ENCODE measurements around the gene ING5.
A peak's percentile ranks its signal among the peaks of the same experiment; 100 is the strongest.

ING5 gene

DNA sequence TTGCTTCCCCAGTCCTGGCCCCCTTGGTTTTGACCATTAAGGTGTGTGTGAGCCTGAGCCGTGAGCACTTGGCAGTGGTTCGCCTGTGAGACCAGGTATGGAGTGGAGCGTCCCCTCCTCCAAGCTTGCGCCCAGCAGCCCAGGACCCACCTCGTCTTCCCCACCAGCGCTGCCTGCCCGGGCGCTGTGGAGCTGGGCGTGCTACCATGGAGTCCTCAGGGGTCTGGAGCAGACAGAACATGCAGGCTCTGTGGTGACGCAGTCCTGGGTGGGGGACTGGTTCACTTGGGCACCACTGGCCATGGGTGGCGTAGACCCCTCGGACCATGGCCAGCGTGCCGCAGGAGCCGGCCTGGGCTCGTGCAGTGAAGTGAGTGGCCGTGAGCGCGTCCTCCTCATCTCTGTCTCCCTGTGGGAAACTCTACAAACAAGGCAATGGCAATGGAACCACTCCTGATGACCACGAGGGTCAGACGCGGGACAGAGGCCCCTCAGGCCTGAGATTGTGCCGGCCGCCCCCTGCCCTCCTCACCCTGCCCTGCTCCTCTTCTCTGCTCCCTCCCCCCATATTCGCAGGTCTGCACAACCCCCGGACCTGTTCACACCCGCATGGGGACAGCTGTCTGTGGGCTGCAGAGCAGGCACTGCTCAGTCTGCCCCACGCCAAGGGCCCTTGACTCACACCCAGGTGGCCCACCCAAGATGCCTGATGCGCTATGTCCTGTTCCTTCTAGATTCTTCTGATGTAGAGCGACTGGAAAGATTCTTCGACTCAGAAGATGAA, 30.2 kb upstream of the ING5 start:
- intact Hi-C loops (cut with DNase I) = no loop called here
- peak in 2 of 10 donors; percentile 62 for DNase-seq

DNA sequence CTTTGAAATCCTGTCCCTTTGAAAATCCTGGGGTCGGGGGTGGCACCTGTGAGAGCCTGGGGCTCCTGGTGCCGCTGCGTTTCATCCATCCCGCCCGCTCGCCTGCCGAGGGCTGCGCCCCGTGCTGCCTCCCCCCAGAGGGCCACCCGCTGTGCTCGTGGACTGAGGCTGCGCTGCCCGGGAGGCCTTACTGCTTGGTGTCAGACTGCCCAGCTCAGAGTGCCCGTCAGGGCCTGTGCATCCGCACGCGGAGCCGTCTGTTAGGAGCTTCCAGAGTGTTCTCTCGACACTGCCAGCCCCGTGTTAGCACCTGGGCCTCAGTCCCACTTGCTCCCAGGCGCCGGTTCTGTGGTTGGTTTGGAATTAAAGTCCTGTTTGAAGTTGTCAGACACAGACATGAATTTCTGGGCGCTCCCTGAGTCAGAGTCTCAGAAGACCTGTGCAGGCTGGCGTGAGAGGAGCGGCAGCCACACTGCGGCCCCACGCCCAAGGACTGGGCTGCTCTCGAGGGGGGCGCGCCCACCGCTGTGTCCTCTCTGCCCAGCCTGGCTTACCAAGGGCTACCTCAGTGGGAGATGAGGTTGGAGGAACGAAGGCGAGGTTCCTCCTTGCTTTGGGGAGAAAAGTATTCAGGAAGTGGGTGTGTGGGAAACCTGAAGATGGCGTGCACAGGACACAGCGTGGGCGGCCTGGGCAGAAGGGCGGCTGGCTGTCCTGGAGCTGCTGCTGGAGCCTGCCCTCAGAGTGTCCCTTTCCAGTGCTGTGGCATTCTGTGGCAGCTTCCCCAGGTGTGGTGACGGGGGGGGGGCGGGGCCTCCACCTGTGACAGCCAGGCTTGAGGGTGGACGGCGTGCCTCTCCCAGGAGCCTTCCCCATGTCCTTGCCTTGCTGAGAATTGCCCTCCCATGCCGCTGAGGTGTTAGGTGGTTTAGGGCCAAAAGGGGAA, 29.3 kb upstream of the ING5 start:
- peak in 2 of 10 donors; percentile 57 to 78 for DNase-seq
- intact Hi-C loops (cut with DNase I) = no loop called here

DNA sequence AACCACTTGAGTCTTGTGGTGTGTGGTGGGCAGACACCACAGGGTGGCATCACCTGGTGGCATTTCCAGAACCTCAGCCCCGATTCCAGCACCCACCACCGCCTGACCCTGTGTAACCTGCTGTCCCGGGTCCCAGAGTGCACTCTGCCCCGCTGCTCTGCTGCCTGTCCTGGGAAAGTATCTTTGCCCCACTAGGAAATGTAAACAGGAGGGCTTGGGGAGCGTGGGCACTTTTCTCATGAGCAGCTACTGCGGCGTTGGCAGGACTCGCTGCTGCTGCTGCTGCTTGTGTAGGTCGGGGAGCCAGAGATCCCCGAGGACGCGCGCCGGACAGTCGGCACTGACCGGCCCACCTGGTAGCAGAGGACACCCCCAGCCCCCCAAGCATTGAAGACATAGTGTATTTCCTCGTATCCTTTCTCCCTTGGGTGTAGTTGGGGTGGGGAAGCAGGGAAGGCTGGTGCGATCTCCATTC, 28.6 kb upstream of the ING5 start:
- peak in 2 of 10 donors; percentile 37 to 73 for DNase-seq
- intact Hi-C loops (cut with DNase I) = no loop called here

DNA sequence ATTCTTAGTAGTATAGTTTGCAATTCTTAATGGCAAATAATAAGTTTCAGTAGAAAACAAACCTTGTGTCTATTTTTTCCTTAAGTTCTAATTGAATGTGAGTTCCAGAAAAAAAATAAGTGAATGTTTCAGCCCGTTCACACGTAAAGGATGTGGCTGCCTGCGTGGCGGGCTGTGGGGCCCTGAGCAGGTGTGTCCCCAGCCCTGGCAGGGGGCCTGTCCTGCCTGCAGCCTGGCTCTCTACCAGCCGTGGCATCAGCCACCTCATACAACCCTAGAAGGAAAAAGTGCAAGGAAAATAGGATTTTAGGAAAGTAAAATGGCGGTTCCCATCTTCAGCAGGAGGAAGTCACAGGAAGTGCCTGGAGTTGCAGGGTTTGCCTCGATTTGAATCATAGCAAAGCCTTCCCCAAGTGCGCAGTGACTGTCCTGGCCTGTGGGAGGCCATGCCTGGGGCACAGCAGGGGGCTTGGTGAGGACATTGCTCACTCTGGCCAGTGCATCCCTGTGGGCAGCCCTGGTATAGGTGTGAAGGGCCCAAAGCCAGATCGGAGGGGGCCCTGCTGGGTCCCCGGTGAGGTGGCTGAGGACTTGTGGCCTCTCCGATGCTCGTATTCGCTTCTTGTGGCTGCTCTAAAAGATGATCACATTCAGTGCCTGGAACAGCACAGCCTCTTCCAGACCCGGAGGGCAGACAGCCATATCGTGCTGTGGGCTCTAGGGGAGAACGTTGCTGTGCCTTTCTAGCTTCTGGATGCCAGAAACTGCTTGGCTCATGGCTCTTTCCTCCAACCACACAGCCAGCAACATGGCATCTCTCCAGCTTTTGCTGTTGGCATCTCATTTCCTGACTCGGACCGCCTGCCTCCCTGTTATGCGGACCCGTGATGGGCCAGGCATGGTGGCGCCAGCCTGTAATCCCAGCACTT, 27.8 kb upstream of the ING5 start:
- peak in 5 of 10 donors; percentile 36 to 85 (median 48) for DNase-seq
- intact Hi-C loops (cut with DNase I) = no loop called here

DNA sequence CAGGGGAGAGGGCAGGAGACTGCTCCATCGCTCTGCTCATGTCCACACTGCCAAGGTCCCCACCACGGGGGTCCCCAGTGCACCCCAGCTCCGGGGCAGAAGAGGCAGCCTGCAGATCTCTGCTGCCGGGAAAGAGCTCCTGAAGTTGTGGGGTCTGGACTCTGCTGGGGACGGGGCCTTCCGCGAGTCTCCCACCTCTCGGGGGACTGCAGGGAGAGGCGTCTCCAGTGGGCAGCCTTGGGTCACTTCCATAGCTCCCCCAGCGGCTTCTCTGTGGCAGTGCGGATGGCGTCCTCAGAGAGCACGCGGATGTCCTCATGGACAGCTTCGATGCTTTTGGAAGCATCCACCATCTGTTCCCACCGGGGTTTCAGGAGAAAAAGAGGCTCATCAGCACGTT, 26.0 kb upstream of the ING5 start:
- peak in 2 of 10 donors; percentile 21 to 52 for DNase-seq
- intact Hi-C loops (cut with DNase I) = no loop called here

DNA sequence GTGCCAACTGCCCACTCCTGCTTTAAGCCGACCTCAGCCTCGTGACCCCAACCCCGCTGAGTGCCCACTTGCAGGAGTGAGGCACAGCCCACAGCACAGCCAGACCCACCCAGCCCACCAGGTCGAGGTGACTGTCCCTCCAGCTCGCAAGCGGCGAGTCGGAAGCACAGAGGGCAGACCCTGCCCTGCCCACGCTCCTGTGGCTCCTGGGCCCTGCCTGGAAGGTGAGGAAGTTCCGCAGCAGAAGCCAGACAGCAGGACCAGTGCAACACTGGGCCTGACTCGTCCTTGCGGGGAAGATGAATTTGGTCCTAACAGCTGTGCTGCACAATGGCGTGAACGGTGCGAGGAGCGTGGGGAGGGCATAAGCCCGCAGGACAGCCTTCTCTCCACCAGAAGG, 25.2 kb upstream of the ING5 start:
- intact Hi-C loops (cut with DNase I) = no loop called here
- peak in 1 of 10 donors; percentile 71 for DNase-seq

DNA sequence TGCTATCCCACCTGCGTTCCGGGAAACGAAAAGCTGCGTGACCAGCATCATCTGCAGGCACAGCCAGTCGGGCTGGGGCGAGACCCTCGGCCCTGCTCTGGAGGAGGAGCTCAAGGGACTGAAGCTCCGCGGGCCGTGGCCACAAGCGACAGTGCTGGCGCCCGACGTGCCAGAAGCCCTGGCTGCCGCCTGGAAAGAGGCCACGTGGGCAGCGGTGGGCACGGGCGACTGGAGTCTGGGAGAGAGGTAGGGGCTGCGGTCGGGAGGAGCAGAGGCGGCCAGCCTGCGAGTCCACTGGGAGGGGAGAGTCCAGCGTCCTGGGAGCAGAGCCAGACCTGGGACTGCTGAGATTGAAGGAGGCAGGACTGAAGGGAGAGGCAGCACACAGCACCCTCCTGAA, 24.4 kb upstream of the ING5 start:
- intact Hi-C loops (cut with DNase I) = no loop called here
- peak in 2 of 10 donors; percentile 41 to 66 for DNase-seq

DNA sequence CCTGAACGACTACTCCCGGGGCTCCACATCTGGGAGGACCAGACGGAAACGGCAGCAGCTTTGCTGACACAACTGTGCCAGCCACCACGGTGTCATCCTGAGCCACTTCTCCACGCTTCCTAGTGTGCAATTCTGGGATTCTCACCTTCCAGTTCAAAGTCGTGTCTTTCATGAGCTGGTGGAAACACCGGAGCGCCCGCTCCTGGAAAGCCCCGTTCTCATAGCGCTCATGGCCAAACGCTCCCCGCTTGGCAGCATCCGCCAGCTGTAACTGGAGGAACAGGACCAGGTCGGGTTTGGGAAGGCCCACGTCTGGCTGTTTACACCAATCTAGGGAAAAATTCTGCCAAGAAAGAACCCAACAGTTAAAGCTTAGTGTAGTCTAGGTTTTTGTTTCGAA, 23.5 kb upstream of the ING5 start:
- intact Hi-C loops (cut with DNase I) = no loop called here
- DNase-seq = peak in 2 of 10 donors; percentile 38 to 40

DNA sequence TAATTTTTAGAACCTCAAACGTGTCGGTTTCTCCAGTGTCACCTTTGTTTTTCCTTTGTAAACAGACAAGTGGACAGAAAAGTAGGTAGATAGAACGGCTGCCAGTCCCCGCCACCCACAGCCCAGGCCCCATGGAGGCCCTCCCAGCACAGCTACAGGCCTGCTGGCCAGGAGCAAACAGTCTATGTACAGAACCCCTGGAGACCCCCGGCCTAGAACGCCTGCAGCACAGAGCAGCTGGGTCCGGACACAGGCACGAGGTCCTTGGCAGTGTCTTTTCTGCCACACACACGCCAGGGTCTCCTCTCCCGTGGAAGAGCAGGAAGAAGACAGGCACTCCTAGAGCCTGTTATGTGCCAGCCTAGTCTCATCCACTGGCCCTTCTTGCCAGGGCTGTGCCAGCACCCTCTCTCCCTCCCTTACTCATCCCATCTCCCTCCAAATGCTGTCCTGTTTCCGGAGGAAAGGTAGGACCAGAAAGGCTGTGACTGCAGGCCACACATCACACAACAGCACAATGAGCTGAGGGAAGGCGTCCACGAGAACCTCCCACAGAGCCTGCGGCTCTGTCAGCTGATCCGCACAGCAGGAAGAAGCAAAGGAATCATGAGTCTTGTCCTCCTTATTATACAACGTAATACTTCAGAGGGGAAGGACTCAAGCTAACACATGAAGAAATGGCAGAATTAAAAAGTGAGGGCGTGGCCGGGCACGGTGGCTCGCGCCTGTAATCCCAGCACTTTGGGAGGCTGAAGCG, 22.9 kb upstream of the ING5 start:
- intact Hi-C loops (cut with DNase I) = no loop called here
- no peak for DNase-seq

DNA sequence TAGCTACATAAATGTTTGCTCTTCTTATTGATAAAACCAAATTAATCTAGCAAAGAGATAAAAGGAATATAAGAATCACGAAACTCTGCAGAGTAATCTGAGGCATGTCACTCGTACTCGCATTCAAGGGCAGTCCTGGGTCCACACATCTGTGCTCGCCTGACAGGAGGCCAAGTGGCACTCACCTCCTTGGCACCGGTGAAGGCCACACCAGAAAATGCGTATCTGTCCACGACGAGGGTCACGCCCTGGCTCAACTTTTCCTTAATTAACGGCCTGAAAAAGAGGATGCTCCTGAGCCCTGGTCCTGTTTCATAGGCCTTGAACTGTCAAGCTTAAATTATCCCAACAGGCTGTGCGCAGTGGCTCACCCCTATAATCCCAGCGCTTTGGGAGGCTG, 21.8 kb upstream of the ING5 start:
- DNase-seq = no peak
- intact Hi-C loops (cut with DNase I) = no loop called here

DNA sequence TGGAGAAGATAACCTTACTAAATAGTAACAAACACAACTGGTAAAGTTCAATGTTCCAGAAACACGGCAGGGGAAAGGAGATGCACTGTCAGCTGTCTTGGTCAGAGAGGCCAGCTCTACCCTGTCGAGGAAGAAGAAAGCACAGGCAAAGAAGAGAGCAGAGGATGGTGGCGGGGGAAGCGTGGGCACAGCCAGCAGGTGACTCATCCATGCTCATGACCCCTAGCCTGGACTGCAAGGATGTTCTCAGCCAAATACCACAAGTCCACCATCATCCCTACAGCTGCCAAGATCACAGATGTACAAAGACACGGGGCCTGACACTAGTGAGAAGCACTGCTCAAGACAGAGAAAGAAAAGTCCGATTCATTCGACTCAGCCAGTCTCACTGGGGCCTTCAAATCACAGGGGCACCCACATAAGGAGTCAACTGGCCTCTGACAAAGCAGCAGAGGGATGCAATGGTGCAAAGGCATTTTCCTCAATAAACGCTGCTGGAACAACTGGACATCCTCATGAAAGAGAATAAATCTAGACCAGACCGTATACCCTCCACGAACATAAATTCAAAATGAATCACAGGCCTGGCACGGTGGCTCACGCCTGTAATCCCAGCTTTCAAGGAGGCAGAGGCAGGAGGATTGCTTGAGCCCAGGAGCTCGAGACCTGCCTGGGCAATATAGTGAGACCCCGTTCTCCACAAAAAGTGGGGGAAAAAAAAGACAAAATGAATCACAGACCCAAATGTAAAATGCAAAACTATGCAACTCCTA, 20.8 kb upstream of the ING5 start:
- DNase-seq = no peak
- intact Hi-C loops (cut with DNase I) = no loop called here

DNA sequence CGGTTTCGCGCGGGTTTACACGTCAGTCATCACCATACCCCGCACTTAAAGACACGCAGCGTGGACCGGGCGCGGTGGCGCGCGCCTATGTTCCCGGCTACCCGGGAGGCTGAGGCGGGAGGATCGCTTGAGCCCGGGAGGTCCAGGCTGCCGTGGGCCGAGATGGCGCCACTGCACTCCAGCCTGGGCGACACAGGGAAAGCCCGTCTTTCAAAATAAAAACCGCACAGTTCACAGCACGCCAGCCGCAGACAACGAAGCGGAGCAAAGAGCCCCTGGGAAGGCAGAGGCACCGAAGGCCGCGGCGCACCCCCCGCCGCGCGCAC, 15.6 kb upstream of the ING5 start:
- intact Hi-C loops (cut with DNase I) = loop anchor here (1.0 to 5.0 kb wide), 4 partner anchors 16 to 179 kb away; partner anchors contain the start of genes ATG4B, D2HGDH, ING5 and STK25
- DNase-seq = no peak

DNA sequence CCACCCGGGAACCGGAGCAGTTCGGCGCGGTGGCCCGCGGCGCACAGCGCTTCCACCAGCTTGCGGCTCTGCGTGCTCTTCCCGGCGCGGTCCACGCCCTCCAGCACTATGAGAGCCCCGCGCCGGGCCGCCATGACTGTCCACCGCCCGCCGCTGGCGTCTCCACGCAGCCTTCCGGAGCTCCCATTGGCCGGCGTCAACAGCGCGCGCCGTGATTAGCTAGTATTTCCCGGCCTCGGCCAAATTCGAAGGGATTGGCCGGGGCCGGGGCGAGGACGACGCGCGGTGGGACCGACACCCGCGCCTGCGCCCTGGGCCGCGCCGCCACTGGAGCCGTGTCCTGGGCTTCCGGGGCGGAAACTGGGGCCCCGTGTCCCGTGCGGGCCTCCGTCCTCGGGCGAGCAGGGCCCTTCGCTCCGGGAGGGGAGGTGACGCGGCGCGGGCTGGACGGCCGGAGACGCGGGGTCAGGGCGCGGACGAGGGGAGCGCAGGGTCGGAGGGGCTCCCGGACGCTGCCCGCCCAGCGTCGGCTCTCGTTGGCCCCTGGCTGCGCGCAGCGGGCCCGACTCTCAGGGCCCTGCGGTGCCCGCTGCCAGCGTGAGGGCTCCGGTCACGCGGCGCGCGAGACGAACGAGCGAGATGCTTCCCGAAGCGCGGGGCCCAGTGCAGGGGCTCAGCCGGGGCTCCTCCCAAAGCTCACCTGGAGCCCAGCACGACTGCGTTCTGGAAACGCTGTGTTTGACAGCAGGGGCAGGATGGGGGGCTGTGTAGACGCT, 15.0 kb upstream of the ING5 start, which contains the start of gene DTYMK:
DTYMK (minus strand) TSS at position 166 of the 776 bp plus-strand sequence; CDS start at position 134, 32 bp downstream.
- peak; percentile 92 to 99 (median 96) for DNase-seq
- intact Hi-C loops (cut with DNase I) = loop anchor here (1.0 to 5.0 kb wide), 4 partner anchors 15 to 180 kb away; partner anchors contain the start of genes ATG4B, D2HGDH, ING5 and STK25

DNA sequence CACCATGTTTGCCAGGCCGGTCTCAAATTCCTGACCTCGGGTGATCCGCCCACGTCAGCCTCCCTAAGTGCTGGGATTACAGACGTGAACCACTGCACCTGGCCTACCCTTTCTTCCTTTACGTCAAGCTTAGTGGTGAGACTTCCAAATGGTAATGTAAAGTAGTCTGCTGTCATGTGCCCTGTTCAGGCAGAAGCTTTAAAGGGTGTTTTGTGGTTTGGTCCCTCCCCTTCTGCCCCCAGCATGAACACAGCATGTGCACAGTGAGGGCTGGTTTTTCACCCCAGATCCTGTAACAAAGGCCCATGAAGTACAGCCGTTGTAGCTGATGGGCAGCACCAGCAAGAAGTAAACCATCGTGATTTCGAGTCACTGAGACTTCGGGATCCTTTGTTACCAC, 12.5 kb upstream of the ING5 start:
- DNase-seq = no peak
- intact Hi-C loops (cut with DNase I) = loop anchor here (5.0 kb wide), 2 partner anchors 43 to 182 kb away; partner anchors contain the start of genes D2HGDH and STK25

DNA sequence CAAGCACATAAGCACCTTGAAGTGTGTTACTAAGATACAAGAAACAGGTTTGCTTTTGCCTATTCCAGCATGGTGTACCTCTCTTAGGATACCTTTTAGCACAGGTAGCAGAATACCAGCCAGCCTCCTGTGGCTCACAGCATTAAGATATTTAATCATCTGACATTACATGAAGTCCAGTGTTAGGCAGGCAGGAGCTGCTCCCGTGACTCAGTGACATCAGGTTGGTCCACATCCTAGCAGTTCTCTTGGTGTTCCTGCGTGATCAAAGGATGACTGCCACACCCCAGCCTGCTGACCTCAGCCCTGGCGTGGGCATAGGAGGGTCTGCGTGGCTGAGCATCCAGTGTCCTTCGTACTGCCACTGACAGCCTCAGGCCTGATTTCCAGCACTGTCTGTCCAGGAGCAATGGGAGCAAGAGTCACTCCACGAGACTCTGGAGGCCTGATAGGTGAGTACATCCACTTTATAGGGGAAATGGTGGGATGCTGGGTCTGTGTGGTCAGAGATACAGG, 11.6 kb upstream of the ING5 start:
- intact Hi-C loops (cut with DNase I) = no loop called here

DNA sequence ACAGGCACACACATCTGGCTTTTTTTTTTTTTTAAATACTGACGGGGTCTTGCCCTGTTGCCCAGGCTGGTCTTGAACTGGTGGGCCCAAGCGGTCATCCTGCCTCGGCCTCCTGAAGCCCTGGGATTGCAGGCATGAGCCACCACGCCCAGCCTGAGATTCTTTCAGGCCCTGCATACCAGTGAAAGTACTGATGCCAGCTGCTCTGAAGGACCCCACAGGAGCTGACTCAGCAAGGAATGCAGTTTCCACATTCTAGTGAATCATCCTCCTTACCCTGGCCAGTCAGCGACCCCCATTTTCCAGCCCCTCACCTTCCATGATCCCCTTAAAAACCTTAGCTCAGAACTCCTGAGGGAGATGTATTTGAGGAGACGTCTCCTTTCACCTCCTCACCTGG, 9.4 kb upstream of the ING5 start:
- intact Hi-C loops (cut with DNase I) = no loop called here
- no peak for DNase-seq

More for the DNA sequence above, 11.6 kb upstream of the ING5 start:
- DNase-seq = no peak

DNA sequence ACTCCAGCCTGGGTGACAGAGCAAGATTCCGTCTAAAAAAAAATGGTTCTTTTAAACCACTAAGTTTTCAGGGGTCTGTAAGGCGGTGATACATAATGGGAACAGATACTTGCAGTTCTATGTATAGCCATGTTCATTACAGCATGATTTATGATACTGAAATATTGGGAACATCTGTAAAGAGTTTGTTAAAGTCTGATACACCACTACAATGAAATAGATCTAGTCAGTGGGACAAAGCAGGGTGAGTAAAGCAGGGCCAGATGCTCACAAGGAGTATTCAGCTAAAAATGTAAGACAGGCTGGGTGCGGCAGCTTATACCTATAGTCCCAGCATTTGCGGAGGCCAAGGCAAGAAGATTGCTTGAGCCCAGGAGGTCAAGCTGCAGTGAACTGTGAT, 6.2 kb upstream of the ING5 start:
- no peak for DNase-seq
- intact Hi-C loops (cut with DNase I) = no loop called here

DNA sequence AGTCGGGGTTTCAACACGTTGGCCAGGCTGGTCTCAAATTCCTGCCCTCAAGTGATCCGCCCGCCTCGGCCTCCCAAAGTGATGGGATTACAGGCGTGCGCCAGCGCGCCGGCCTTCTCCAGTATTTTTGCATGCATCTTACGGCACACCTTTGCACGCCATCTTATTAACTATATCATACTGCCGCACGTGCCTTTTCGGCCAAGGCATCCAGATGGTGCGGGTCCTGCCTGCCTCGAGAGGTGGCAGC, 765 bp upstream of the ING5 start:
- DNase-seq = no peak

More for the DNA sequence above, 765 bp upstream of the ING5 start:
- intact Hi-C loops (cut with DNase I) = no loop called here
